ENCODE data around the gene KCTD3.

KCTD3 gene

DNA sequence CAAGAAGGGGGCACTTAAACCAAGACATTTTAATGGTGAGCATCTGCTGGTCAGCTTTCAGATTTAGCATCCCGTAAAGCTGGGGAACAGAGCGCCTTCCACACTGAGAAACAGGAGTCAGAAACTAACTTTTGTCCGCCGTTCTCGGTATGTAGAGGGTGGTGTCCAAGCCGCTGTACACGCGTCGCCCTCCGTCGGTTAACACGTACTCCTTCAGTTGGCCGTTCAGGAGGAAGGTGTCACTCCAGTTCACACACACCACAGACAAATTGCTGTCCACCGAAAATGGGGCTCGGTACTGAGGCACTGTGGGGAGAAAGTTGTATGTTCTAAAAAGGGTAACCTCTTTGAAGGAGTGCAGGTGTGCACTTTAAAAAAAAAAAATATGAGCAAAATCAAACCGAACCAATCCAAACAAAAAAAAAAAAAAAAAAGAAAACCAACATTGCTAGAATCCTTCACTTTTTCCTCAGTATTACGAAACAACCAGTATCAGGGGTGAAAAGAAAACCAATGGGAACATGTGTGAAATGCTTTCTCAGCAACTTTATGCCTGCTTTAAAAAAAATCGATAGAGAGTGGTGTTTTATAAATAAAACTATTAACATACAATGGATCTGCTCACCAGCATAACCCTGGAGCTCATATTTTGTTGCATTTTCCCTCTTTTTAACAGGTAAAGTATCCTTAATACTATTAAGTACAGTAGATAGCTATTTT, 73.5 kb downstream of the KCTD3 start:
- TF ChIP-seq, protein P1, sequence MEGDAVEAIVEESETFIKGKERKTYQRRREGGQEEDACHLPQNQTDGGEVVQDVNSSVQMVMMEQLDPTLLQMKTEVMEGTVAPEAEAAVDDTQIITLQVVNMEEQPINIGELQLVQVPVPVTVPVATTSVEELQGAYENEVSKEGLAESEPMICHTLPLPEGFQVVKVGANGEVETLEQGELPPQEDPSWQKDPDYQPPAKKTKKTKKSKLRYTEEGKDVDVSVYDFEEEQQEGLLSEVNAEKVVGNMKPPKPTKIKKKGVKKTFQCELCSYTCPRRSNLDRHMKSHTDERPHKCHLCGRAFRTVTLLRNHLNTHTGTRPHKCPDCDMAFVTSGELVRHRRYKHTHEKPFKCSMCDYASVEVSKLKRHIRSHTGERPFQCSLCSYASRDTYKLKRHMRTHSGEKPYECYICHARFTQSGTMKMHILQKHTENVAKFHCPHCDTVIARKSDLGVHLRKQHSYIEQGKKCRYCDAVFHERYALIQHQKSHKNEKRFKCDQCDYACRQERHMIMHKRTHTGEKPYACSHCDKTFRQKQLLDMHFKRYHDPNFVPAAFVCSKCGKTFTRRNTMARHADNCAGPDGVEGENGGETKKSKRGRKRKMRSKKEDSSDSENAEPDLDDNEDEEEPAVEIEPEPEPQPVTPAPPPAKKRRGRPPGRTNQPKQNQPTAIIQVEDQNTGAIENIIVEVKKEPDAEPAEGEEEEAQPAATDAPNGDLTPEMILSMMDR (IDR thresholded peaks at IDR 0.05; ENCODE audit: extremely low read depth, insufficient read depth, missing control alignments), result no peak
- no peak for DNase-seq (ENCODE audit: low spot score)
- in situ Hi-C loops (cut with MboI; ENCODE audit: low pct_unique_long_range_greater_than_20kb, low sequenced_read_pairs, unreplicated experiment), result no loop called here

- in situ Hi-C loops (cut with MboI; ENCODE audit: low pct_unique_long_range_greater_than_20kb, low sequenced_read_pairs, unreplicated experiment), result no loop called here
- TF ChIP-seq, protein P1 (IDR thresholded peaks at IDR 0.05; ENCODE audit: extremely low read depth, insufficient read depth, missing control alignments), result no peak
- DNase-seq (ENCODE audit: low spot score), result no peak
These were observed 76.7 kb downstream of the KCTD3 start for GRCh38 chr1:215643592-215644321.

GRCh38 chr1:215645182-215645581, 78.1 kb downstream of the KCTD3 start:
- in situ Hi-C loops (cut with MboI; ENCODE audit: low pct_unique_long_range_greater_than_20kb, low sequenced_read_pairs, unreplicated experiment), result no loop called here
- TF ChIP-seq, protein P1 (IDR thresholded peaks at IDR 0.05; ENCODE audit: extremely low read depth, insufficient read depth, missing control alignments), result no peak
- DNase-seq (ENCODE audit: low spot score), result no peak

DNA sequence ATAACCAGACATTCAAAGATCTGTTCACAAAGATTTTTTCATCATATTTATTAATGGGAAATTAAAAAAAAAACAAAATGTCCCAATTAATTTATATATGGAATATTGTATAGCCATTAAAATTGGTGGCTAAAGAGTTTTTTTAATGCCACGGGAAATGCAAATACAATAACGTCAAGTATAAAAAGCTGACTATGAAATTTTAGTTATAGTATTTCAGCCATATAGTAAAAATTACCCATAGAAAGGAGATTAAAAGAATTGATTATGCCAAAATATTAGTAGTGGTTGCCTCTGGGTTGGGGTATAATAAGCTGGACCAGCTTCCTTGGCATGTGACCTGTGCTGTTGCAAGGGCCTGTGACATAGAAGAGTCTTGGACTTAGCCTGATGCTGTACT, 78.8 kb downstream of the KCTD3 start:
- TF ChIP-seq, protein P1 (IDR thresholded peaks at IDR 0.05; ENCODE audit: extremely low read depth, insufficient read depth, missing control alignments), result no peak
- no peak for DNase-seq (ENCODE audit: low spot score)
- in situ Hi-C loops (cut with MboI; ENCODE audit: low pct_unique_long_range_greater_than_20kb, low sequenced_read_pairs, unreplicated experiment), result no loop called here

- in situ Hi-C loops (cut with MboI; ENCODE audit: low pct_unique_long_range_greater_than_20kb, low sequenced_read_pairs, unreplicated experiment), result no loop called here
- no peak for DNase-seq (ENCODE audit: low spot score)
- TF ChIP-seq, protein P1 (IDR thresholded peaks at IDR 0.05; ENCODE audit: extremely low read depth, insufficient read depth, missing control alignments), result no peak
These were observed 80.6 kb downstream of the KCTD3 start for GRCh38 chr1:215647738-215648137.

DNA sequence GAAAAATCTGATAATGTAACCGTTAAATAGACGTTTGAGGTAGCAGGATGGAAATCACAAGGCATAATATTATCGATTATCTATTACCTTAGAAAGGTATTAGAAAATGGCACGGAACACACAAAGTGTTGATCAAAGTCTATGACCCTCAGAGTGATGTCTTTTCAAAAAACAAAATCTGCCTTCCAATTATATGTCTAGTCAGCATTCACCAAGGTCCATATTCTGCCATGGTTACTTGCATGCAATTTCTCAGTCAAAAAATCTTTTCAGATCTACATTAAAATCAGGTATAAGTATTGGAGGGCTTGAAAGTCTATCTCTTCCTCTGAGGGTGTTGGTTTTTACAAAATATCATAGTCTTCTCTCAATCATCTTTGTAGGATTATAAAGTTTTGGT, 81.9 kb downstream of the KCTD3 start:
- TF ChIP-seq, protein P1 (IDR thresholded peaks at IDR 0.05; ENCODE audit: extremely low read depth, insufficient read depth, missing control alignments), result no peak
- in situ Hi-C loops (cut with MboI; ENCODE audit: low pct_unique_long_range_greater_than_20kb, low sequenced_read_pairs, unreplicated experiment), result no loop called here
- DNase-seq (ENCODE audit: low spot score), result no peak
